Adrenal gland (tissue), 5 donors: ENCODE measurements around the gene RUFY4.

Source experiments
- POLR2A ChIP-seq, 2 donors: fragments of 450-650 bp; IDR thresholded peaks; one replicate each; pipeline ENCODE4 v1.6.1; 2017; ENCODE audit warnings: antibody characterized with exemption in 2 of 2, mild to moderate bottlenecking in 2 of 2, moderate library complexity in 1 of 2
- TF ChIP-seq, protein P1 (sequence below), 6 experiments: fragments of 450-650 bp in 4 of 6; fragments of 200-600 bp in 2 of 6; sonication (generic) in 1 of 6; IDR thresholded peaks; 1 replicate in 5 of 6; 2 replicates in 1 of 6; pipeline versions ENCODE4 v1.5.1 to v1.8.0; 2016 to 2021; ENCODE audit warnings: antibody characterized with exemption in 6 of 6, mild to moderate bottlenecking in 2 of 6, moderate library complexity in 1 of 6
- donor health status: DM: no; HTN: no; CAD: no.

DNA sequence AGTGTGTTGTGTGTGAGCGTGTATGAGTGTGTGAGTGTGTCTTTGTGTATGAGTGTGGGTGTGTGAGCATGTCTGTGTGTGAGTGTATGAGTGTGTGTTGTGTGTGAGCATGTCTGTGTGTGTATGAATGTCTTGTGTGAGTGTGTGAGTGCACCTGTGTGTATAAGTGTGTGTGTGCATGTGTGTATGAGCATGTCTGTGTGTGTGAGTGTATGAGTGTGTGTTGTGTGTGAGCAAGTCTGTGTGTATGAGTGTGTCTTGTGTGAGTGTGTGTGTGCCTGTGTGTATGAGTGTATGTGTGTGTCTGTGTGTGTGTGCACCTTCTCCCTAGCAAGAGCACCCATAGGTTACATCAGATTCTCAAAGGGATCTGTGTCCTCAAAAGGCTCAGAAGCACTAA lies 37.8 kb upstream of the RUFY4 start:
- TF ChIP-seq POLR2A (IDR thresholded peaks at IDR 0.05) = no peak
- TF ChIP-seq, protein P1, sequence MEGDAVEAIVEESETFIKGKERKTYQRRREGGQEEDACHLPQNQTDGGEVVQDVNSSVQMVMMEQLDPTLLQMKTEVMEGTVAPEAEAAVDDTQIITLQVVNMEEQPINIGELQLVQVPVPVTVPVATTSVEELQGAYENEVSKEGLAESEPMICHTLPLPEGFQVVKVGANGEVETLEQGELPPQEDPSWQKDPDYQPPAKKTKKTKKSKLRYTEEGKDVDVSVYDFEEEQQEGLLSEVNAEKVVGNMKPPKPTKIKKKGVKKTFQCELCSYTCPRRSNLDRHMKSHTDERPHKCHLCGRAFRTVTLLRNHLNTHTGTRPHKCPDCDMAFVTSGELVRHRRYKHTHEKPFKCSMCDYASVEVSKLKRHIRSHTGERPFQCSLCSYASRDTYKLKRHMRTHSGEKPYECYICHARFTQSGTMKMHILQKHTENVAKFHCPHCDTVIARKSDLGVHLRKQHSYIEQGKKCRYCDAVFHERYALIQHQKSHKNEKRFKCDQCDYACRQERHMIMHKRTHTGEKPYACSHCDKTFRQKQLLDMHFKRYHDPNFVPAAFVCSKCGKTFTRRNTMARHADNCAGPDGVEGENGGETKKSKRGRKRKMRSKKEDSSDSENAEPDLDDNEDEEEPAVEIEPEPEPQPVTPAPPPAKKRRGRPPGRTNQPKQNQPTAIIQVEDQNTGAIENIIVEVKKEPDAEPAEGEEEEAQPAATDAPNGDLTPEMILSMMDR (IDR thresholded peaks at IDR 0.05) = no peak
